Stomach (tissue), 9 donors: ENCODE measurements around the gene ZNF70. TPM values are rescaled to one million over a fixed set of nuclear protein-coding genes. Genes with fewer than 3 reads are reported as not detected.

Experiments used
- DNase-seq, 2 donors: peaks; one replicate each; pipeline versions ENCODE4 v3.0.0 to v3.0.0-alpha.2; 2013 to 2019
- H3K27ac ChIP-seq, 5 donors: fragments of 200-600 bp in 4 of 5; sonication (generic) in 4 of 5; one replicate each; pipeline ENCODE4 v1.5.1; 2013 to 2019; ENCODE audit warnings: mild to moderate bottlenecking in 1 of 5, moderate library complexity in 1 of 5
- H3K27me3 ChIP-seq, 3 donors: fragments of 200-600 bp; sonication (generic); one replicate each; pipeline ENCODE4 v1.5.1; 2017 to 2019; ENCODE audit warnings: mixed run types in 1 of 3
- H3K36me3 ChIP-seq, 4 donors: fragments of 200-600 bp; sonication (generic); 1 replicate in 3 of 4; 2 replicates in 1 of 4; pipeline ENCODE4 v1.5.1; 2016 to 2019
- H3K4me1 ChIP-seq, 4 donors: fragments of 200-600 bp; sonication (generic); one replicate each; pipeline ENCODE4 v1.5.1; 2016 to 2019
- H3K4me3 ChIP-seq, 4 donors: fragments of 200-600 bp; sonication (generic) in 3 of 4; one replicate each; pipeline ENCODE4 v1.5.1; 2016 to 2019; ENCODE audit warnings: mild to moderate bottlenecking in 1 of 4
- H3K9me3 ChIP-seq, 4 donors: fragments of 200-600 bp; sonication (generic); one replicate each; pipeline ENCODE4 v1.5.1; 2016 to 2019
- EP300 ChIP-seq: sonication (generic); formaldehyde crosslinking; IDR thresholded peaks from one replicate; pipeline ENCODE4 v1.6.1; 2017; ENCODE audit warnings: antibody characterized with exemption
- POLR2A ChIP-seq, 4 donors: fragments of 450-650 bp; IDR thresholded peaks; one replicate each; pipeline ENCODE4 v1.6.1; 2016; ENCODE audit warnings: antibody characterized with exemption in 4 of 4, control low read depth in 2 of 4, mild to moderate bottlenecking in 1 of 4, moderate library complexity in 1 of 4
- POLR2AphosphoS5 ChIP-seq, 3 donors: sonication (generic); formaldehyde crosslinking; IDR thresholded peaks; one replicate each; pipeline ENCODE4 v1.6.1; 2016; ENCODE audit warnings: antibody characterized with exemption in 3 of 3
- WGBS, 5 donors: extraction: QIAGEN DNeasy Blood & Tissue Kit in 3 of 5; methylation state at CpG; one replicate each; pipeline versions ENCODE4 v1.1.5 to v1.1.7; 2013 to 2018; 5-methylcytosine and 5-hydroxymethylcytosine counted together
- intact Hi-C: fragments of 100-400 bp; cut with DNase I; formaldehyde crosslinking; loops from one replicate; pipeline ENCODE4 v1.15.1; 2023; ENCODE audit warnings: low total_unique reads
- polyA plus RNA-seq, 3 donors: library from polyadenylated mRNA; stranded (reverse); fragments of 200-250 nt; gene quantifications; one replicate each; pipeline ENCODE4 v1.2.3, GENCODE V29; 2013
- total RNA-seq, 5 donors: library from RNA; depleted of rRNA; stranded (reverse); fragments of >200 nt; gene quantifications; one replicate each; pipeline versions ENCODE4 v1.1.0 to v1.2.3, GENCODE V29; 2014 to 2016
- TF ChIP-seq, protein P1 (sequence below), 7 experiments: fragments of 450-650 bp in 4 of 7; fragments of 200-600 bp in 3 of 7; sonication (generic) in 3 of 7; IDR thresholded peaks; one replicate each; pipeline ENCODE4 v1.5.1; 2016 to 2019; ENCODE audit warnings: antibody characterized with exemption in 7 of 7, control low read depth in 2 of 7, mild to moderate bottlenecking in 1 of 7
- donor health status: healthy with polysubstance abuse.
- donor health status: Bipolar disorder and iron deficiency.
- donor health status: healthy.

ZNF70 gene
- total and polyA plus RNA-seq, 8 donors: 0.58 to 9.4 (median 2.1) TPM

- Histone ChIP-seq H3K9me3 (no peaks in the 10 kb centered on the region), H3K36me3 (no peaks in the 10 kb centered on the region), H3K27me3 (peaks cover 0 to 5% (median 0%) of the 10 kb centered on the region in 3 donors), H3K4me3 (peak within 1 kb of the TSS; percentile 49 to 57 (median 55)), H3K27ac (peak within 1 kb of the TSS in 4 of 5 donors; percentile 32 to 70 (median 50)), H3K4me1 (peaks cover 38 to 69% (median 62%) of the 10 kb centered on the region in 4 donors)
- no peak for TF ChIP-seq POLR2AphosphoS5 (IDR thresholded peaks at IDR 0.05)
- TF ChIP-seq, protein P1, sequence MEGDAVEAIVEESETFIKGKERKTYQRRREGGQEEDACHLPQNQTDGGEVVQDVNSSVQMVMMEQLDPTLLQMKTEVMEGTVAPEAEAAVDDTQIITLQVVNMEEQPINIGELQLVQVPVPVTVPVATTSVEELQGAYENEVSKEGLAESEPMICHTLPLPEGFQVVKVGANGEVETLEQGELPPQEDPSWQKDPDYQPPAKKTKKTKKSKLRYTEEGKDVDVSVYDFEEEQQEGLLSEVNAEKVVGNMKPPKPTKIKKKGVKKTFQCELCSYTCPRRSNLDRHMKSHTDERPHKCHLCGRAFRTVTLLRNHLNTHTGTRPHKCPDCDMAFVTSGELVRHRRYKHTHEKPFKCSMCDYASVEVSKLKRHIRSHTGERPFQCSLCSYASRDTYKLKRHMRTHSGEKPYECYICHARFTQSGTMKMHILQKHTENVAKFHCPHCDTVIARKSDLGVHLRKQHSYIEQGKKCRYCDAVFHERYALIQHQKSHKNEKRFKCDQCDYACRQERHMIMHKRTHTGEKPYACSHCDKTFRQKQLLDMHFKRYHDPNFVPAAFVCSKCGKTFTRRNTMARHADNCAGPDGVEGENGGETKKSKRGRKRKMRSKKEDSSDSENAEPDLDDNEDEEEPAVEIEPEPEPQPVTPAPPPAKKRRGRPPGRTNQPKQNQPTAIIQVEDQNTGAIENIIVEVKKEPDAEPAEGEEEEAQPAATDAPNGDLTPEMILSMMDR (IDR thresholded peaks at IDR 0.05): no peak
- TF ChIP-seq EP300: no peak
- no peak for TF ChIP-seq POLR2A (IDR thresholded peaks at IDR 0.05)
- intact Hi-C loops: no loop called here
- WGBS, 5 donors: 3 to 13% (median 6%) methylated on average over 26 to 79 of the region's 79 CpGs
- DNase-seq: peak; percentile 67 to 86
Measured at GRCh38 chr22:23772649-23773473, 21.9 kb upstream of the ZNF70 start, which contains the start of gene MMP11. Gene MMP11, plus strand, starts transcription at chr22:23772849. Its CDS starts 22 bp downstream, at chr22:23772871.

- no peak for DNase-seq
- no peaks in the 10 kb centered on the region for H3K36me3 ChIP-seq
- peak overlapping the region; percentile 49 to 57 (median 55) for H3K4me3 ChIP-seq
- H3K27me3 ChIP-seq: peaks cover 0 to 5% (median 0%) of the 10 kb centered on the region in 3 donors
- H3K4me1 ChIP-seq: peaks cover 42 to 70% (median 64%) of the 10 kb centered on the region in 4 donors
- WGBS, 5 donors: 10 to 13% (median 12%) methylated on average over 6 of the region's 6 CpGs
- no peak for TF ChIP-seq POLR2A (IDR thresholded peaks at IDR 0.05)
- TF ChIP-seq POLR2AphosphoS5 (IDR thresholded peaks at IDR 0.05): no peak
- no peak for TF ChIP-seq EP300
- TF ChIP-seq, protein P1 (IDR thresholded peaks at IDR 0.05): no peak
- no peaks in the 10 kb centered on the region for H3K9me3 ChIP-seq
- peak overlapping the region in 3 of 5 donors; percentile 42 to 70 (median 59) for H3K27ac ChIP-seq
- intact Hi-C loops: no loop called here
Measured at GRCh38 chr22:23772315-23772648, 21.4 kb upstream of the ZNF70 start.

DNA sequence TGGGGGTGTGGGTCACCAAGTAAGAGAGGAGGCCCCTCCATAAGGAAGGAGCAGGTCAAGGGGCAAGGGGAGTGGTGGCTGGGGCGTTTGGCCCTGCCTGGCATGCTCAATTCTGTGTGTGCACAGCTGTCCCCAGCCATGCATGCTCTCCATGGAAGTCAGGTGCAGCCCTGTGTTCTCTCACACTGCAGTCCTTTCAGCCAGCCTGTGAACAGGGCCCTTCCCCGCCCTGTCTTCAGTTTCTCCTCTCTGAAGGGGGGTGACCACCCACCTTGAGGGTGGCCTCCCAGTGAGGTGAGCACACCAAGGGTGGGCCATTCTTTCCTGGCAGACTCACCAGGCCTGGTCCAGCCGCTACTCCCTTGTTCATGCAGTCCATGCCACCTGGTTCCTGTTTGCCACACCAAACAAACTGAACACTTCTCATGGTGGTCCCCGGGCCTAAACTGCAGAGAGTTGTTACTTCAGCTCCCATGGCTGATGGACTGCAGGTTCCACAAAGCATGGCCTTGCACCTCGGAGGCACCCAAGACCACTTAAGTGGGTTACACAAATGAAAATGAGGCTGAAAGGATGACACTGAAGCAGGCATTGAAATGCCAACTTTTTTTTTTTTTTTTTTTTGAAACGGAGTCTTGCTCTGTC lies 18.5 kb upstream of the ZNF70 start:
- intact Hi-C loops: loop anchor here (5.0 kb wide), 1 partner anchor 78 kb away; no protein-coding TSS in a partner anchor
- H3K4me3 ChIP-seq: no peak overlapping the region
- TF ChIP-seq POLR2A (IDR thresholded peaks at IDR 0.05): no peak
- peaks cover 0 to 5% (median 0%) of the 10 kb centered on the region in 3 donors for H3K27me3 ChIP-seq
- H3K9me3 ChIP-seq: no peaks in the 10 kb centered on the region
- peaks cover 46 to 91% (median 79%) of the 10 kb centered on the region in 4 donors for H3K4me1 ChIP-seq
- WGBS, 5 donors: 57 to 85% (median 71%) methylated on average over 5 to 6 of the region's 6 CpGs
- H3K27ac ChIP-seq: no peak overlapping the region
- H3K36me3 ChIP-seq: peaks cover 0 to 16% (median 9%) of the 10 kb centered on the region in 4 donors
- no peak for DNase-seq

- H3K27me3 ChIP-seq: peaks cover 0 to under 1% (median 0%) of the 10 kb centered on the region in 3 donors
- TF ChIP-seq EP300 (no peak), POLR2A (IDR thresholded peaks at IDR 0.05) (peak in 1 of 4 donors; percentile 47), POLR2AphosphoS5 (IDR thresholded peaks at IDR 0.05) (peak in 2 of 3 donors; percentile 65 to 85)
- TF ChIP-seq, protein P1 (IDR thresholded peaks at IDR 0.05): peak in 5 of 7 experiments; percentile 52 to 84 (median 71)
- peaks cover 0 to 31% (median 9%) of the 10 kb centered on the region in 4 donors for H3K36me3 ChIP-seq
- no peaks in the 10 kb centered on the region for H3K9me3 ChIP-seq
- intact Hi-C loops: loop anchor here (5.0 kb wide), 1 partner anchor 79 kb away; no protein-coding TSS in a partner anchor
- H3K27ac ChIP-seq: peak within 1 kb of the TSS; percentile 82 to 87 (median 86)
- WGBS, 5 donors: 1 to 2% (median 1%) methylated on average over 33 to 63 of the region's 63 CpGs
- DNase-seq: peak; percentile 85 to 93
- H3K4me1 ChIP-seq: peaks cover 39 to 91% (median 73%) of the 10 kb centered on the region in 4 donors
- H3K4me3 ChIP-seq: peak within 1 kb of the TSS; percentile 66 to 87 (median 81)
Measured at GRCh38 chr22:23767673-23768548, 17.0 kb upstream of the ZNF70 start, which contains the start of gene CHCHD10. Gene CHCHD10, minus strand, starts transcription at chr22:23767972. Its CDS starts 98 bp downstream, at chr22:23767874.
